ENCODE measurements around the gene KCND3. TPM values are rescaled to one million over a fixed set of nuclear protein-coding genes. Genes with fewer than 3 reads are reported as not detected.

The KCND3 gene
- total RNA-seq, 1 experiment from 2014 or later = 0.15 TPM

DNA sequence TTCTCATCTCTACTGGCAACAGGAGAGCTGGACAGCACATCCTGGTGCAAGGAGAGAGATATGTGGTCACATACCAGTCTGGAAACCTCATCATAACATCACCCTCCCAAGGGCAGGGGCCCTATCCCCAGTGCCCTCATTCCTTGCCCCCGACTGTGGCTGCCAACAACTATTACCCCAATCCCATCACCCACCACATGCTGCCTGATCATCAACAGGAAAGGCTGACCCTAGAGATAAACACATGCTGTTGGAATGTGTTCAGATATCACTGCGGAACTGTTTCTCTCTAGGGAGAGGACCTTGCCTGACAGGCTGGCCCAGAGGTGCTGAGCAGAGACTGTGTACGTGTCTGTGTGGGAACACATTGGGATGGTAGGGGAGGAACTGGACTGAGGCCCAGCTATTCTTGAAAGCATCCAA, 245.8 kb downstream of the KCND3 start:
- Histone ChIP-seq H4K8ac (replicated peaks; ENCODE audit: insufficient read length, low read depth, low read length) (no peak overlapping the region), H3T11ph (ENCODE audit: low read length) (no peak overlapping the region), H3K14ac (ENCODE audit: insufficient read depth, low read length) (no peak overlapping the region), H4K20me1 (ENCODE audit: control insufficient read depth, insufficient read depth, insufficient read length) (no peaks in the 10 kb centered on the region), H2BK12ac (ENCODE audit: insufficient read length, low read depth, low read length) (no peak overlapping the region), H2BK120ac (ENCODE audit: low read depth, low read length, poor library complexity, severe bottlenecking) (no peak overlapping the region), H3K4me1 (ENCODE audit: insufficient read depth, low read length) (peaks cover 5% of the 10 kb centered on the region; the same call in 1 of the 2 replicates), H2BK5ac (ENCODE audit: insufficient read length, low read length) (no peak overlapping the region), H2AFZ (ENCODE audit: low read length) (no peak overlapping the region), H4K91ac (ENCODE audit: insufficient read length, low read depth, low read length) (no peak overlapping the region), H3K79me2 (ENCODE audit: insufficient read depth, low read length) (no peaks in the 10 kb centered on the region), H2BK20ac (ENCODE audit: low read depth, low read length, poor library complexity, severe bottlenecking) (no peak overlapping the region), H3K4ac (ENCODE audit: low read depth, low read length) (no peak overlapping the region), H3K27me3 (ENCODE audit: insufficient read depth, low read length) (no peaks in the 10 kb centered on the region), H3K4me2 (ENCODE audit: insufficient read depth, insufficient read length, low read length) (no peak overlapping the region), H2AK5ac (ENCODE audit: insufficient read length, low read length) (no peak overlapping the region), H3K56ac (ENCODE audit: insufficient read length, low read depth, low read length) (no peak overlapping the region), H3K23me2 (ENCODE audit: insufficient read length, low read depth, low read length, poor library complexity, severe bottlenecking) (peaks cover 8% of the 10 kb centered on the region), H3K79me1 (ENCODE audit: insufficient read depth, low read depth, low read length, poor library complexity, severe bottlenecking) (no peaks in the 10 kb centered on the region), H3K27ac (ENCODE audit: insufficient read length, low read depth, low read length) (no peak overlapping the region), H3K18ac (ENCODE audit: insufficient read length, low read depth, low read length) (no peak overlapping the region), H4K5ac (ENCODE audit: insufficient read length, low read depth, low read length) (no peak overlapping the region), H3K23ac (ENCODE audit: insufficient read length, low read depth, low read length) (no peak overlapping the region), H2BK15ac (ENCODE audit: low read depth, low read length) (no peak overlapping the region; the same call in 1 of the 2 replicates), H3K9me3 (ENCODE audit: control insufficient read depth, low read depth, low read length) (no peaks in the 10 kb centered on the region), H3K9ac (ENCODE audit: extremely low read depth, insufficient read length, low read length) (no peak overlapping the region)
- H3K36me3 Mint-ChIP-seq (ENCODE audit: insufficient read depth in 1 of 3, low read depth in 3 of 3) = no peaks in the 10 kb centered on the region; a peak in 1 of 7 replicates
- H3K27me3 Mint-ChIP-seq (ENCODE audit: low read depth) = peaks cover 36% of the 10 kb centered on the region
- DNase-seq = no peak
- no peak overlapping the region for H3K27ac Mint-ChIP-seq
- WGBS (ENCODE audit: extremely low coverage, insufficient read length, low lambda C conversion rate) = no CpG with 5 or more reads among the region's 3 CpGs
- no peak overlapping the region; a peak in 1 of 5 replicates for H3K4me3 Mint-ChIP-seq
- no peaks in the 10 kb centered on the region; a peak in 2 of 5 replicates for H3K9me3 Mint-ChIP-seq
- H3K4me1 Mint-ChIP-seq = peaks cover 23% of the 10 kb centered on the region in 2 experiments
- TF ChIP-seq CTCF (conservative IDR thresholded peaks at IDR 0.05) = no peak

Data from H9 (cell line).